Measurements from ENCODE around the gene KCNQ1.

Gene KCNQ1

GRCh38 chr11:2650343-2650867 lies 205.6 kb downstream of the KCNQ1 start:
- whole genome bisulfite sequencing: no CpG with 5 or more reads among the region's 2 CpGs
- DNase-seq: no peak

GRCh38 chr11:2651054-2651617 lies 206.3 kb downstream of the KCNQ1 start:
- no peak overlapping the region for H2AK5ac ChIP-seq (ENCODE audit: low read length, severe bottlenecking)
- peaks cover 2% of the 10 kb centered on the region for H3K4me1 ChIP-seq (ENCODE audit: control insufficient read depth, insufficient read depth, low read depth, low read length)
- peaks cover 0 to 7% of the 10 kb centered on the region in 2 experiments for H3K36me3 ChIP-seq (ENCODE audit: control insufficient read depth in 1 of 2, insufficient read depth in 2 of 2, low read depth in 1 of 2, low read length in 2 of 2)
- H3K4ac ChIP-seq (ENCODE audit: low read depth in 1 of 2, low read length in 2 of 2): no peak overlapping the region
- peak overlapping the region in 1 of 2 experiments; percentile 34 for H3K4me3 ChIP-seq (ENCODE audit: insufficient read depth in 1 of 2, low read depth in 1 of 2, low read length in 2 of 2)
- no peak overlapping the region for H3K14ac ChIP-seq (ENCODE audit: low read length in 2 of 2)
- H3K27ac ChIP-seq (ENCODE audit: low read length, poor library complexity, severe bottlenecking): no peak overlapping the region
- WGBS: 86% methylated on average over 4 of the region's 4 CpGs
- H2AFZ ChIP-seq (ENCODE audit: low read depth, low read length): no peak overlapping the region
- no peak overlapping the region for H2BK12ac ChIP-seq (ENCODE audit: low read length in 2 of 2)
- no peak overlapping the region for H4K91ac ChIP-seq (ENCODE audit: low read length)
- H4K8ac ChIP-seq (ENCODE audit: low read length): no peak overlapping the region
- H3K9me3 ChIP-seq (ENCODE audit: control insufficient read depth, low read length): peaks cover 97% of the 10 kb centered on the region
- no peak overlapping the region for H3K18ac ChIP-seq (ENCODE audit: low read depth in 1 of 2, low read length in 2 of 2)
- DNase-seq: no peak
- H2BK120ac ChIP-seq (ENCODE audit: low read depth, low read length): no peak overlapping the region
- H3K27me3 ChIP-seq (ENCODE audit: control insufficient read depth in 1 of 2, insufficient read depth in 1 of 2, low read length in 2 of 2): no peaks in the 10 kb centered on the region
- no peak overlapping the region for H3K9ac ChIP-seq (ENCODE audit: low read length)
- peaks cover 1% of the 10 kb centered on the region for H3K79me1 ChIP-seq (replicated peaks; ENCODE audit: low read length, poor library complexity, severe bottlenecking)
- H2BK5ac ChIP-seq (ENCODE audit: low read depth, low read length, poor library complexity, severe bottlenecking): no peak overlapping the region
- no peak overlapping the region for H3K23ac ChIP-seq (ENCODE audit: low read length in 2 of 2)
- H2BK15ac ChIP-seq (ENCODE audit: low read depth, poor library complexity, severe bottlenecking): no peak overlapping the region
- H3K4me2 ChIP-seq (ENCODE audit: low read length, poor library complexity, severe bottlenecking): no peak overlapping the region

More at GRCh38 chr11:2650343-2650867, 205.6 kb downstream of the KCNQ1 start:
- H2AK5ac ChIP-seq (ENCODE audit: low read length, severe bottlenecking): no peak overlapping the region
- no peak overlapping the region for H3K4ac ChIP-seq (ENCODE audit: low read depth in 1 of 2, low read length in 2 of 2)
- no peak overlapping the region for H3K9ac ChIP-seq (ENCODE audit: low read length)
- H2BK15ac ChIP-seq (ENCODE audit: low read depth, poor library complexity, severe bottlenecking): no peak overlapping the region
- H2BK120ac ChIP-seq (ENCODE audit: low read depth, low read length): no peak overlapping the region
- H3K23ac ChIP-seq (ENCODE audit: low read length in 2 of 2): no peak overlapping the region
- H4K91ac ChIP-seq (ENCODE audit: low read length): no peak overlapping the region
- H3K9me3 ChIP-seq (ENCODE audit: control insufficient read depth, low read length): peaks cover 99% of the 10 kb centered on the region
- no peak overlapping the region for H3K27ac ChIP-seq (ENCODE audit: low read length, poor library complexity, severe bottlenecking)
- H2BK5ac ChIP-seq (ENCODE audit: low read depth, low read length, poor library complexity, severe bottlenecking): no peak overlapping the region
- H3K4me2 ChIP-seq (ENCODE audit: low read length, poor library complexity, severe bottlenecking): no peak overlapping the region
- no peak overlapping the region for H4K8ac ChIP-seq (ENCODE audit: low read length)
- H3K27me3 ChIP-seq (ENCODE audit: control insufficient read depth in 1 of 2, insufficient read depth in 1 of 2, low read length in 2 of 2): no peaks in the 10 kb centered on the region
- H3K14ac ChIP-seq (ENCODE audit: low read length in 2 of 2): no peak overlapping the region
- H3K4me1 ChIP-seq (ENCODE audit: control insufficient read depth, insufficient read depth, low read depth, low read length): no peaks in the 10 kb centered on the region
- peaks cover 1% of the 10 kb centered on the region for H3K79me1 ChIP-seq (replicated peaks; ENCODE audit: low read length, poor library complexity, severe bottlenecking)
- no peak overlapping the region for H2AFZ ChIP-seq (ENCODE audit: low read depth, low read length)
- no peak overlapping the region for H3K18ac ChIP-seq (ENCODE audit: low read depth in 1 of 2, low read length in 2 of 2)
- no peak overlapping the region for H2BK12ac ChIP-seq (ENCODE audit: low read length in 2 of 2)
- peak overlapping the region in 1 of 2 experiments; percentile 34 for H3K4me3 ChIP-seq (ENCODE audit: insufficient read depth in 1 of 2, low read depth in 1 of 2, low read length in 2 of 2)
- H3K36me3 ChIP-seq (ENCODE audit: control insufficient read depth in 1 of 2, insufficient read depth in 2 of 2, low read depth in 1 of 2, low read length in 2 of 2): peaks cover 0 to 7% of the 10 kb centered on the region in 2 experiments

- Histone ChIP-seq H4K8ac (ENCODE audit: low read length) (no peak overlapping the region), H3K23ac (ENCODE audit: low read length in 2 of 2) (no peak overlapping the region), H3K4me2 (ENCODE audit: low read length, poor library complexity, severe bottlenecking) (no peak overlapping the region), H2BK15ac (ENCODE audit: low read depth, poor library complexity, severe bottlenecking) (no peak overlapping the region), H2BK5ac (ENCODE audit: low read depth, low read length, poor library complexity, severe bottlenecking) (no peak overlapping the region), H3K36me3 (ENCODE audit: control insufficient read depth in 1 of 2, insufficient read depth in 2 of 2, low read depth in 1 of 2, low read length in 2 of 2) (peaks cover 0 to 7% of the 10 kb centered on the region in 2 experiments), H3K4me3 (ENCODE audit: insufficient read depth in 1 of 2, low read depth in 1 of 2, low read length in 2 of 2) (peak overlapping the region in 1 of 2 experiments; percentile 34), H2BK12ac (ENCODE audit: low read length in 2 of 2) (no peak overlapping the region), H3K18ac (ENCODE audit: low read depth in 1 of 2, low read length in 2 of 2) (no peak overlapping the region), H3K9ac (ENCODE audit: low read length) (no peak overlapping the region), H3K9me3 (ENCODE audit: control insufficient read depth, low read length) (peaks cover 97% of the 10 kb centered on the region), H3K14ac (ENCODE audit: low read length in 2 of 2) (no peak overlapping the region), H2BK120ac (ENCODE audit: low read depth, low read length) (no peak overlapping the region), H2AFZ (ENCODE audit: low read depth, low read length) (no peak overlapping the region), H3K4ac (ENCODE audit: low read depth in 1 of 2, low read length in 2 of 2) (no peak overlapping the region), H3K79me1 (replicated peaks; ENCODE audit: low read length, poor library complexity, severe bottlenecking) (peaks cover 1% of the 10 kb centered on the region), H4K91ac (ENCODE audit: low read length) (no peak overlapping the region), H3K27me3 (ENCODE audit: control insufficient read depth in 1 of 2, insufficient read depth in 1 of 2, low read length in 2 of 2) (no peaks in the 10 kb centered on the region), H2AK5ac (ENCODE audit: low read length, severe bottlenecking) (no peak overlapping the region), H3K27ac (ENCODE audit: low read length, poor library complexity, severe bottlenecking) (no peak overlapping the region), H3K4me1 (ENCODE audit: control insufficient read depth, insufficient read depth, low read depth, low read length) (peaks cover 2% of the 10 kb centered on the region)
- DNase-seq: no peak
- 88% methylated on average over 5 of the region's 7 CpGs for WGBS
Observed at GRCh38 chr11:2651826-2652271, 207.0 kb downstream of the KCNQ1 start.

- Histone ChIP-seq H3K4me2 (ENCODE audit: low read length, poor library complexity, severe bottlenecking) (no peak overlapping the region), H3K4me3 (ENCODE audit: insufficient read depth in 1 of 2, low read depth in 1 of 2, low read length in 2 of 2) (peak overlapping the region in 1 of 2 experiments; percentile 53), H3K36me3 (ENCODE audit: control insufficient read depth in 1 of 2, insufficient read depth in 2 of 2, low read depth in 1 of 2, low read length in 2 of 2) (peaks cover 0 to 7% of the 10 kb centered on the region in 2 experiments), H3K27ac (ENCODE audit: low read length, poor library complexity, severe bottlenecking) (no peak overlapping the region), H3K27me3 (ENCODE audit: control insufficient read depth in 1 of 2, insufficient read depth in 1 of 2, low read length in 2 of 2) (no peaks in the 10 kb centered on the region), H4K8ac (ENCODE audit: low read length) (no peak overlapping the region), H3K4ac (ENCODE audit: low read depth in 1 of 2, low read length in 2 of 2) (no peak overlapping the region), H2BK5ac (ENCODE audit: low read depth, low read length, poor library complexity, severe bottlenecking) (no peak overlapping the region), H3K23ac (ENCODE audit: low read length in 2 of 2) (no peak overlapping the region), H3K9ac (ENCODE audit: low read length) (no peak overlapping the region), H2BK120ac (ENCODE audit: low read depth, low read length) (no peak overlapping the region), H3K4me1 (ENCODE audit: control insufficient read depth, insufficient read depth, low read depth, low read length) (peaks cover 2% of the 10 kb centered on the region), H2BK15ac (ENCODE audit: low read depth, poor library complexity, severe bottlenecking) (no peak overlapping the region), H3K18ac (ENCODE audit: low read depth in 1 of 2, low read length in 2 of 2) (no peak overlapping the region), H3K14ac (ENCODE audit: low read length in 2 of 2) (no peak overlapping the region), H3K79me1 (replicated peaks; ENCODE audit: low read length, poor library complexity, severe bottlenecking) (peaks cover 1% of the 10 kb centered on the region), H4K91ac (ENCODE audit: low read length) (no peak overlapping the region), H2AK5ac (ENCODE audit: low read length, severe bottlenecking) (no peak overlapping the region), H2BK12ac (ENCODE audit: low read length in 2 of 2) (no peak overlapping the region), H2AFZ (ENCODE audit: low read depth, low read length) (no peak overlapping the region), H3K9me3 (ENCODE audit: control insufficient read depth, low read length) (peaks cover 97% of the 10 kb centered on the region)
- WGBS: 94% methylated on average over 8 of the region's 11 CpGs
- no peak for DNase-seq
Observed at GRCh38 chr11:2652333-2653197, 207.8 kb downstream of the KCNQ1 start.

All from mesenchymal stem cell (in vitro differentiated cells and primary cell).